Esophagus mucosa (tissue), 1 donor: ENCODE data around the gene CUL9. TPM values are rescaled to one million over a fixed set of nuclear protein-coding genes. Genes with fewer than 3 reads are reported as not detected.

Experiments used
- ATAC-seq: fragments of 200-7000 bp; cut with Tn5 transposase; one replicate; pipeline ENCODE4 v1.9.1; 2020
- total RNA-seq: library from RNA; stranded (reverse); gene quantifications from one replicate; pipeline ENCODE4 v1.2.4, GENCODE V29; 2023
- donor health status: DM: yes; HTN: yes; CAD: no.

Gene CUL9
- total RNA-seq, 1 donor from 2014 or later = 23.6 TPM

DNA sequence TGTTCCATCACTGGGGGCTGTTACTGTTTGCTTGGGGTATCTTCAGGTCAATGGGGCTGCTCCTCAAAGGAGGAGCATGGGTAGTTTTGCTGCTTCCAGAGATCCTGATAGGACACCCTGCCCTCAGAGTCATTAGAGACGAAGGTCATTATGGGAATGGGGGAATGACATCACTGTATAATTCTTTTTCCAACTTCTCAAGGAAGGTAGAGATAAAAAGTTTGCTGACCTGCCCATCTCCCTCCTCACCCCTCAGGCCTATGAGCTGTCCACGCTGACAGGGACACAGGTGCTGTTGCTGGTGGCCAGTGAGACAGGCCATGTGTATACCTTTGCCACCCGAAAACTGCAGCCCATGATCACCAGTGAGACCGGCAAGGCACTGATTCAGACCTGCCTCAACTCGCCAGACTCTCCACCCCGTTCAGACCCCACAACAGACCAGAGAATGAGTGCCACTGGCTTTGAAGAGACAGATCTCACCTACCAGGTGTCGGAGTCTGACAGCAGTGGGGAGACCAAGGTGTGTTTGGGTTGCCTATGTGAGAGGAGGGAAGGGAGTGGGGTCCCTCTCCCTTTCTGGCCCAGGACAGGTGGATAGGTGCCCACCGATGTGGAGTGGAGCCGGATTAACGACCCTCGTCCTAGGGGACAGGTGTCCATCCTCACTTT is 8.3 kb upstream of the CUL9 start:
- no peak for ATAC-seq

DNA sequence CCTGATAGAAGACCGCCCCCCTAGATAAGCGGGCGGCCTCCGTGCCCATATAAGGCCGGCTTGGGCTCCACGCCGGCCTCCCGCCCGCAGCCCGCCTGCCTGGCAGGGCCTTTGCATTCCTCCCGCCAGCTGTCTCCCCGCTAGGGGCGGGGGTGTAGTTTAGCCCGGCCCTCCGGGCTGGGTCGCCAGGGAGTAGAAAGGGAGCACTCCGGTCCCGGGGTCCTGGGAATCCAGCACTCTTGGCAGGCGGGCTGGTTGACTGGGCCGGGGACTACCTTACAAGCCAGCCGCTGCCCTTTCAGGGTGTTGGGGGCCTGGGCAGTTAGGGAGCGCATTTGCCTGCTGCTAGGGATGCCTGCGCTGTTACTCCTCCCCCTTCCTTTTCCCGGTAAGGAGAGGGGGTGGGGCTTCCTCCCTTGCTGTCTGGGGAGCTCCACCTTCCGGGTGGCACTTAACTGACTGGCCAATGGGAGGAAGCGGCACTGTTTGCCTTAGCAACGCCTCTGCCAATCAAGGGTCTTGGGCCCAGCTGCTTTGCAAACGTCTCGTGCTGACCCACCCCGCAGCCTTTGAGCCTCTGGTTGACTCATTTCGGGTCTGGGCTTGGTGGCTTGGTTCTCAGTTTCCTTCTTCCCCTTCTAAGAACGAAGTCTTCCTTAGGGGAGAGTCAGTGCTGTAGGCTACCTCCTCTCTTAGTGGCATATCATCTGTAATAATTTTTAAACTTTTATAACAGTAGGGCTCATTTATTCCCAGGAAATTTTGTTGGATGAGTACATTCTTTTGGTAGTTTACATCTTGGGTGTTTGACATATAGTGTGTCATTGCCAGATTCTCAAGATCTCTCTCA is 7.5 kb upstream of the CUL9 start:
- ATAC-seq = peak; percentile 86

DNA sequence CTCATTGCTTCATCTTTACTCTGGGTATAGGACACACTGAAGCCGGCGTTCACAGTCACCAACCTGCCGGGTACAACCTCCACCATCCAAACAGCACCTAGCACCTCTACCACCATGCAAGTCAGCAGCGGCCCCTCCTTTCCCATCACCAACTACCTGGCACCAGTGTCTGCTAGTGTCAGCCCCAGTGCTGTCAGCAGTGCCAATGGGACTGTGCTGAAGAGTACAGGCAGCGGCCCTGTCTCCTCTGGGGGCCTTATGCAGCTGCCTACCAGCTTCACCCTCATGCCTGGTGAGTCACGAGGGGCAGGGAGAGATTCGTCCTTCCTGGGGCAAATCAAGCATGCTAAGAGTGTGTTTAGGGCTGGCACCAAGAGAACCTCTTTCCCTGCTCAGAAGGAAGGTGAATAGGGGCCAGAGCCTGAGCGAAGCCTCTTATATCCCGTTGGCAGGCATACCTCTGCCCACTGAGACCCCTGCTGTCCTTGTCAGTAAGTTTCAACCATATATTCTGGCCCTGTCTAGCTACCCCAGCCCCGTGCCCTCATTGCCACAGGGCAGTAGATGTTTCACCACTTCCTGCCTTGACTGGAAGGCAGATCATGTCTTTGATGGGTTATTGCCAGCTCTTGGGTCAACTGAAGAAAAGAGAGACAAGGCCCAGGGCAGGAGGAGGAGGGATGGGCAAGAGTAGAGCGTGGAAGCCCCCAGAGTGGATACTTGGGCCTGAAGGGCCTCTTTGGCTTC is 6.1 kb upstream of the CUL9 start:
- ATAC-seq = no peak

DNA sequence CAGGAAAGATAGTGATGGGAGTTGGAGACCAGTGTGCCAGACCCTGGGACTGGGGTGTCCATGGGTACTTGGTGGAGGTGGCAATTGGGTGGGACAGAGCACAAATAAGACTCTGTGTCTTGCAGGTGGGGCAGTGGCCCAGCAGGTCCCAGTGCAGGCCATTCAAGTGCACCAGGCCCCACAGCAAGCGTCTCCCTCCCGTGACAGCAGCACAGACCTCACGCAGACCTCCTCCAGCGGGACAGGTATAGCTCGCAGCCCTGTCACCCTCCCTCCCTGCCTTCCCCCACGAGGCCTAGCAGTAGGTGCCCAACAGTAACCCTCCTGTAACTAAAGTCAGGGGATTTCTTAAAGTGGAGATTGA is 5.6 kb upstream of the CUL9 start:
- no peak for ATAC-seq

DNA sequence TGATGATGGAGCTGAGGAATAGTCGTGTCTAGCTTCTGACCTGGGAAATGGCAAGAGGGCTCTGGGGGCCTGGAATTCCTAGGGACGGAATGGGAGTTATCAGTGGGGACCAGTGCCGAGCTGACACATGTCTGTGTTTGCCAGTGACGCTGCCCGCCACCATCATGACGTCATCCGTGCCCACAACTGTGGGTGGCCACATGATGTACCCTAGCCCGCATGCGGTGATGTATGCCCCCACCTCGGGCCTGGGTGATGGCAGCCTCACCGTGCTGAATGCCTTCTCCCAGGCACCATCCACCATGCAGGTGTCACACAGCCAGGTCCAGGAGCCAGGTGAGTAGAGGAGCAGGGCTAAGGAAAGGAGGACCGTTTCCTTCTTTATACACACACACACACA is 3.8 kb upstream of the CUL9 start:
- no peak for ATAC-seq

DNA sequence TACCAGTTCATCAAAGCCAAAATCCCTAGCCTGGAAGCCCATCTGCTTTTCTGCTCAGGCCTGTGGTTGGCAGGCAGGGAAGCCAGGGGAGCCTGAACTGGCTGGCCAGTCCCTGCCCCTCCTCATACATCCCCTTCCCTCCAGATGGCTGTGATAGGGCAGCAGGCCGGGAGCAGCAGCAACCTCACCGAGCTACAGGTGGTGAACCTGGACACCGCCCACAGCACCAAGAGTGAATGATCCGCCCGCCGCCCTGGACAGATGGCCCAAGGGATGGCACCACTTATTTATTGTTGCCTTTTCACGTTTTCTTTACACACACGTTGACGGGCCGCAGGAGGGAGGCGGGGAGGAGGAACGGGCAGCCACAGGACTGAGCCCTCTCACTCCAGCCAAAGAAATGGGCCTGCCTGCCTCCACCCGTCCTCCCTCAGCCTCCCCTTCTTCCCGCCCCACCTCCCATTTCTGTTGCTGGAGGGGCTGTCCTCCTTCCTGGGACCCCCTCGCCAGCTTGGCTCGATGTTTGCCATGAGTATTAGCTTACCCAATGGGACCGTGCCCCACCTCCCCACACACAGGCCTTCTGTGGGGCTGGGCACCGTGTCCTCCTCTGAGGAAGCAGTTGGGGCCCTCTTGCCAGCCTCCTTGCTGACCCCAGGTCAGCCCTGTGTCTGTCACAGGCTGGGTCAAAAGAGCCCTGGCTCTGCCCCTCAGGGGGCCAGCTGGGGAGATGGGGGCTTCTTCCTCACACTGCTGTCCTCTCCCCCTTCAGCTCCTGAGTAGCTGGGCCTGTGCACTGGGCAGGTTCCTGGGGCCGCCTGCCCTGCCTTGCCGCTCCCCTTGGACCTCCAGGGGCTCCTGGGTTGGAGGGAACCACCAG is 2.8 kb upstream of the CUL9 start:
- ATAC-seq = no peak

DNA sequence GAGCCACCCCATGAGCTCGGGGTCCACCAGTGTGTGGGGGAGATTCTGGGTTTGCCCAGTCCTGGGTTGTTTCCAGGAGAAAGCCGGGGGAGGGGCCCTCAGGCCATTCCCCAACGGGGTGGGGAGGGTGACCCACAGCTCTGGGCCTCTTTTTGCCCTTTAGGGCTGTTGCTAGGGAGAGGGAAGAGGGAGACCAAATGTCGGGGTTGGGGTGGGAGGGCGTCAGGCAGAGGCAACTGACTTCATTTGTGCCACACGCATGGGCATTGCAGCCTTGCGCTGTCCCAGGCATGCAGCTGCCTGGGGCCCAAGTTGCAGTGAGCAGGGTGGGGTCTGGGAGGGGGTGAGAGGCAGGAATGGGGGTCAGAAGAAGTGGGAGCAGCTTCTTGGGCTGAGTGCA is 1.9 kb upstream of the CUL9 start:
- no peak for ATAC-seq

DNA sequence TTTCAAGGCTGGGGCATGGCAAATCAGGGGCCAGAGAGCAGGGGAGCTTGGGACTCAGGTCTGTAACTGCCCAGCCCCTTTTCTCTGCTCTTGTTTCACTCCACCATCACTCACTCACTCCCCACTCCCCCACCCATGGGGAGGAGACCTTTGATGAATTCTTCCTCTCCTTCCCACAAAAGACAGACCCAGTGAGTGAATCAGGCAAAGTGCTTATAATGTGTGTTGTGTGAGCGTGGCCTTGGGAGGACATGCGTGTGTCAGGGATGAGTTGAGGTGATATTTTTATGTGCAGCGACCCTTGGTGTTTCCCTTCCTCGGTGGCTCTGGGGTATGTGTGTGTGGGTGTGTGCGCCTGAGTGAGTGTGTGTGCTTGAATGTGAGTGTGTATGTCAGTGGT is 1.0 kb upstream of the CUL9 start:
- no peak for ATAC-seq

DNA sequence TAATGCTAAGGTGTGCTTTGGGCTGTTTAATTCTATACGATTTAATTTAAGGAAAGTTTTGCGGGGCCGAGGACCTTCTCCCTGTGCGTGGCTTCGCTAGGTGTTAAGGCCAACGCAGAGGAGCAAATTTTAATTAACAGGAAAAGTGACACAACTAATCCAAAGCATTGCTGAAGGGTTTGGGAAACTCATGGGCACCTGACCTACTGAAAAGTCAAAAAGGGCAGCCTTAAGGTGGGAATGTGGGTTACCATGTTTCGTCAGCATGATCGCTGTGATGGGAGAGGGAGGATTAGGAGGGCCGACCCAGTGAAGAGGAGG is 415 bp upstream of the CUL9 start:
- ATAC-seq = no peak

DNA sequence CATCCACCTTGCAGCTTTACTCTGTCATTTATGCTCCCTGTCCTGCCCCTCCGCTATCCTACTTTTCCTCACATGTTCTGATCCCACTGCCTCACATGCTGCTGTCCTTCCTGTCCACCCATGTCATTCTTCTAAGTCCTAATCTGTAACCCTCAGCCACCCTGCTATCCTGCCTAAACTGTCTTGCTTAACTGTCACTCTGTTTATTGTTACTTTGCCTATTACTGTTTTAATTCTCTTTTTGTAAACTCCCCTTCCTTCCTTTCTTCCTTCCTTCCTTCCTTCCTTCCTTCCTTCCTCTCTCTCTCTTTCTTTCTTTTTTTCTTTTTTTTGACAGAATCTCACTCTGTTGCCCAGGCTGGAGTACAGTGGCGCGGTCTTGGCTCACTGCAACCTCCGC is 1.4 kb downstream of the CUL9 start:
- no peak for ATAC-seq

DNA sequence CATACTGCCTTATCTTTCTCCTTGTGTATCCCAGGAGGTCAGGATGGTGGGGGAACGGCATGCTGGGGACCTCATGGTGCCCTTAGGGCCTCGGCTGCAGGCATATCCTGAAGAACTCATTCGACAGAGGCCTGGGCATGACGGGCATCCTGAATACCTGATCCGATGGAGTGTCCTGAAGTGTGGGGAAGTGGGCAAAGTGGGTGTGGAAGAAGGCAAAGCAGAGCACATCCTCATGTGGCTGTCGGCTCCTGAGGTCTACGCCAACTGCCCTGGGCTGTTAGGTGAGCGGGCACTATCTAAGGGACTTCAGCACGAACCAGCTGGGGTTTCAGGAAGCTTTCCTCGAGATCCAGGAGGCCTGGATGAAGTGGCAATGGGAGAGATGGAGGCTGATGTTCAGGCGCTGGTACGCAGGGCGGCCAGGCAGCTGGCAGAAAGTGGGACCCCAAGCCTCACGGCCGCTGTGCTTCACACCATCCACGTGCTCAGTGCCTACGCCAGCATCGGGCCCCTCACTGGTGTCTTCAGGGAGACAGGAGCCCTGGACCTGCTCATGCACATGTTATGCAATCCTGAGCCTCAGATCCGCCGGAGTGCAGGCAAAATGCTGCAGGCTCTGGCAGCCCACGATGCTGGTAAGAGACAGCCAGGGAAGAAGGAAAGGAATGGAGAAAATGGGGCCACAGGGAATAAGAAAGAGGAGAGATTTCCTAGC is 2.4 kb downstream of the CUL9 start:
- ATAC-seq = no peak

DNA sequence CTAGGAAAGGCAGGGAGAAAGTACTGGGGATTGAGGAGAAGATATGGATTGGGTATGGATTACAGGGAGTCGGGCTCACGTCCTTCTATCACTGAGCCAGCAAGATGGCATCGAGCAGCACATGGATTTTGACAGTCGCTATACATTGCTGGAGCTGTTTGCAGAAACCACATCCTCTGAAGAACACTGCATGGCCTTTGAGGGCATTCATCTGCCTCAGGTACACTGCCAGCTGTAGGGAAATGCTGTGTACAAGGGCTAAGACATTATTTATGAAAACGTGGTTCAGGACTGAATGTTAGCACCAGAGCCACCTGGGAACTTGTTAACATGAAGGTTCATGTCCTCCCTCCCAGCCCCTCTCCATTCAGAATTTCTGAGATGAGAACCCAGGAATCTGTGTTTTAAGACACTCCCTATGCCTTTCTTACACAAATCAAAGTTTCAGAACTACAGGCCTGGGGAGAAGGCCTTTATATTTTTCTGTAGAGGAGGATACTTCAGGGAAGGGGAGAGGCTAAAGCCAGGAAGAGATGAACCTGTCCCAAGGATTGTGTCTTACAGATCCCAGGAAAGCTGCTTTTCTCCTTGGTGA is 3.5 kb downstream of the CUL9 start:
- ATAC-seq = no peak

DNA sequence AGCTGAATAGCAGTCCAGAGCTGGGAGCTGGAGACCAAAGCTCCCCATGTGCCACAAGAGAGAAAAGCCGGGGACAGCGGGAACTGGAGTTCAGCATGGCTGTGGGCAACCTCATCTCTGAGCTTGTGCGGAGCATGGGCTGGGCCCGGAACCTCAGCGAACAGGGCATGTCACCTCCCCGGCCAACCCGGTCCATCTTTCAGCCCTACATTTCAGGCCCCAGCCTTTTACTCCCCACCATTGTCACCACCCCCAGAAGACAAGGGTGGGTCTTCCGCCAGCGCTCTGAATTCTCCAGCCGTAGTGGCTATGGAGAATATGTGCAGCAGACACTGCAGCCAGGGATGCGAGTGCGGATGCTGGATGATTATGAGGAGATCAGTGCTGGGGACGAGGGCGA is 4.0 kb downstream of the CUL9 start:
- no peak for ATAC-seq

DNA sequence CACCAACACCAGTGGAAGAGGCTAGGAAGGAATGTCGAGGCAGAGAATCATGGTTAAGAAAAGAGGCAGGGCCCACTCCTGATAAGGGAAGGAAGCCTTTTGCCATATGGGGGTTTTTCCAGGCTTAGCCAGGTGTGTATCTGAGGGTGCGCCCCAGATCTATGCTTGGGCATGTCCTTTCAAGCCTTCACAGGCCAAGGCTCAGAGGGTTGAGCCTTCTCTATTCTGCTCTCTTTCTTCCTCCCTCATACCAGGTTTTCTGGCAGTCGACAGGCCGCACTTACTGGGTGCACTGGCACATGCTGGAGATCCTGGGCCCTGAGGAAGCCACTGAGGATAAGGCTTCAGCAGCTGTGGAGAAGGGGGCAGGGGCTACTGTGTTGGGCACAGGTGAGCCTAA is 4.7 kb downstream of the CUL9 start:
- ATAC-seq = peak; percentile 79

DNA sequence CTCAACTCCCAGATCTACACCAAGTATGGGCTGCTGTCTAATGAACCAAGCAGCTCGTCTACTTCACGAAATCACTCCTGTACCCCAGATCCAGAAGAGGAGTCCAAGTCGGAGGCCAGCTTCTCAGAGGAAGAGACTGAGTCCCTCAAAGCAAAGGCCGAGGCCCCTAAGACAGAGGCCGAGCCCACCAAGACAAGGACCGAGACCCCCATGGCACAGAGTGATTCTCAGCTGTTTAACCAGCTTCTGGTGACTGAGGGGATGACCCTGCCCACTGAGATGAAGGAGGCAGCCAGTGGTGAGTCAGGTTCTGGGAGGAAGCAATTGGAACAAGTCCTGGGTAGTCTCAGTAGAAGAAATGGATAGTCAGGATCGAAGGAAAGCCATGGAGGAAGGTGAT is 5.8 kb downstream of the CUL9 start:
- ATAC-seq = no peak

DNA sequence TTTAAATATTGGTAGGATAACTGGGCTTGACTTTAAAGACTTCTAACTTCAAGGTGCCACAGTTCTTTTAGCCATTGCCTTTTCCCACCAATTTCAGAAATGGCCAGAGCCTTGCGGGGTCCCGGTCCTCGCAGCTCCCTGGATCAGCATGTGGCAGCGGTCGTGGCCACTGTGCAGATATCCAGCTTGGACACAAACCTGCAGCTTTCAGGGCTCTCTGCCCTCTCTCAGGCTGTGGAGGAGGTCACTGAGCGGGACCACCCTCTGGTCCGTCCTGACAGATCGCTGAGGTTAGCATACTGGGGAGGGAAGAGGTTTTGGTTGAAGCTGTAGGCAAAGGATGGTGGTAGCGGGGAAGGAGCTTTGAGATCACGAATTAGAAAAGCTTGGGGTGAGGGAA is 6.4 kb downstream of the CUL9 start:
- ATAC-seq = no peak

DNA sequence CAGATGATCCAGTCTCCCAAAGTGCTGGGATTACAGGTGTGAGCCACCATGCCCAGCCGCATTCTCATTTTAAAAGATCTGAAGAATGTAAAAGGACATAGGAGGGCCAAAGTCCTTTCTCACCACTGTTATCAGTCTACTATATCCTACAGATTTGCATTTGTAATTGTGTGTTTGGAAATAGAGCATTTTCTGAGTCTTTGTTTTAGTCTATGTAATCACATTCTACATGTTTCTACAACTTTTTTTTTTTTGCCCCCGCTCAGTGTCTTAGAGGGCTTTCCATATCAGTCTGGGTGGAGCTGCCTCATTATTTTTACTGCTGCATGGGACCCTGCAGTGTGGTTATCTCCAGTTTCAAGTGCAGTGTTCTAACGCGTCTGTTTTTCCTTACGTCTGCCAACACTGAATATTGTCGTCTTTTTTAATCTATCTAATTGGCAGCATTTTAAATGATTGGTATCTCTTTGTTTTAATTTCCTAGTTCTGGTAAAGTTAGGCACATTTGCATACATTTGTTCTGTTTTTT is 7.8 kb downstream of the CUL9 start:
- ATAC-seq = no peak

DNA sequence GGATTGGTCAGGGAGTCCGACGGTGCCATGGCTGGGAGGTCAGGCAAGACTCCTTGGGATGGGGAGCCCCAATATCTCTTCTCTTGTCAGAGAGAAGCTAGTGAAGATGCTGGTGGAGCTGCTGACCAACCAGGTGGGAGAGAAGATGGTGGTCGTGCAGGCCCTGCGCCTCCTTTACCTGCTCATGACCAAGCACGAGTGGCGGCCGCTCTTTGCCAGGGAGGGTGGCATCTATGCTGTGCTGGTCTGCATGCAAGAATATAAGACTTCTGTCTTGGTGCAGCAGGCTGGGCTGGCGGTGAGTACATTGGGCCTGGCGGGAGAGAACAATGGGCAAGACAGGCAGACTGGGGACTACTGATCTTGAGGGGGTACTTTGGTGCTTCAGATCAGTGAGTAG is 10.9 kb downstream of the CUL9 start:
- peak; percentile 10 for ATAC-seq

DNA sequence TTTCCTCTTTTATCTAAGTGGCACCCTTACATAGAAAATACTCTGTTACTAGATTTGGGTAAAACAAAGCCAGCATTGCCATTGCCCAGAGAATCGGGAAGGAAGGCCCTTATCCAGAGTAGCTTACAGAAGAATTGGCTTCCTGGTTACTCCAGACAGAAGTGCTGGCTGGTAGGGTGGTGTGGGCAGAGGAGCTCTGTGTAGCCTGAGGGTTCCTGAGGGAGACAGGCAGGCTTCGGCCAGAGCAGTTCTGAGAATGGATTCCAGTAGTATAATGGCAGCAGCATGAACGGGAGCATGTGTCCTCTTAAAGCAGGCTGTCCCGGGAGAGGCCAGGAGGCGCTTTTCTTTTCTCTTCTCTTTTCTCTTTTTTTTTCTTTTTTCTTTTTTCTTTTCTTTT is 11.9 kb downstream of the CUL9 start:
- ATAC-seq = no peak

DNA sequence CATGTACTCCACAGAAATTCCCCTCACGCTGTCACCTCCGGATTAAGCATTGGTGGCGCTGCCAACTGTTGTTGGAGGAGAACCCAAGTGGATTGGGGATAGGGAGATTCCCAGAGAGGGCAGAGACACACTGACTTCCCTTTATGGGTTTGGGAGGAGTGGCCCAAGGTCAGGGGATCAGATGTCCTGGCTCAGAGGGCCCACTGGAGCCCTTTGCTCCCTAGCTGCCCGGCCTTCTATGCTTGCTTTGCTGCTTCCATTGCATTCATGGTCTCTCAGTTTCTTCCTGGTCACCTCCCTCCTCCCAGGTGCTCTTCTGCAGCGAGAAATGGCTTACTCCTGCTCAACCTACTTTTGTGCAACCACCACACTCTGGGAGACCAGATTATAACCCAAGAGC is 14.3 kb downstream of the CUL9 start:
- no peak for ATAC-seq

DNA sequence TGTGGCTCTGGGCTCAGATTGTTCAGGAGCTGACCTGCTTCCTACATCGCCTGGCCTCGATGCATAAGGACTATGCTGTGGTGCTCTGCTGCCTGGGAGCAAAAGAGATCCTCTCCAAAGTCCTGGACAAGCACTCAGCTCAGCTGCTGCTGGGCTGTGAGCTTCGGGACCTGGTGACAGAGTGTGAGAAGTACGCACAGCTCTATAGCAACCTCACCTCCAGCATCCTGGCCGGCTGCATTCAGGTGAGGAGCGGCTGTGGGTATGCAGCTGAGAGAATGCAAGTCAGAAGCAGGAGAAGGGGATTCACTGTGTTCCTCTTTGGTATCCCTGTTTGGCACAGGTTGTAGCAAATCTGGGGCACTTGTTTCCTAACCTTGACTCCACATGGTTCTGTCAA is 17.9 kb downstream of the CUL9 start:
- ATAC-seq = no peak

DNA sequence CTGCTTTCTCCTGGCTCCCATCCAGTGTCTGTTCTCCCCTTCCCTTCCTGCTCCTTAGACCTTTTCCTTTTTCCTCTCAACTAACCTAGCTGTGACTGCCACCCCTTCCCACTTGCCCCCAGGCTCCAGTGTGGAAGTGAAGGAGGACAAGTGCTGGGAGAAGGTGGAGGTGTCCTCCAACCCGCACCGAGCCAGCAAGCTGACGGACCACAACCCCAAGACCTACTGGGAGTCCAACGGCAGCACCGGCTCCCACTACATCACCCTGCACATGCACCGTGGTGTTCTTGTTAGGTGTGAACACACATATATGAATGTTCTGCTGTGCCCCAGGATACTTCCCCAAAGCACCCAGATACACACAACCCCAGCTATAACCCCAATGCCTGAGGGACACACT is 18.5 kb downstream of the CUL9 start:
- ATAC-seq = no peak
